GM06990 (cell line): Measurements from ENCODE around the gene SIX1.
A peak's percentile ranks its signal among the peaks of the same experiment; 100 is the strongest.

Experiments
- DNase-seq: peaks from one replicate; pipeline ENCODE4 v3.0.0-alpha.2; 2011; ENCODE audit not compliant: insufficient read length; ENCODE audit errors: extremely low read depth
- H3K27me3 ChIP-seq: replicated peaks from 2 replicates; pipeline ENCODE4 v1.6.0; 2011; ENCODE audit warnings: low read length; ENCODE audit not compliant: control insufficient read depth, insufficient read depth
- H3K36me3 ChIP-seq: 2 replicates; pipeline ENCODE4 v1.5.1; 2011; ENCODE audit warnings: low read length; ENCODE audit not compliant: control insufficient read depth, insufficient read depth
- H3K4me3 ChIP-seq: replicated peaks from 2 replicates; pipeline ENCODE4 v1.5.1; 2011; ENCODE audit warnings: low read depth, mild to moderate bottlenecking, control low read depth, low read length
- TF ChIP-seq, protein P1 (sequence below): IDR thresholded peaks from 2 replicates; pipeline ENCODE4 v1.5.1; 2011; ENCODE audit warnings: low read length, control low read depth, mild to moderate bottlenecking, inconsistent platforms; ENCODE audit not compliant: insufficient read depth, poor library complexity, severe bottlenecking

SIX1 gene

DNA sequence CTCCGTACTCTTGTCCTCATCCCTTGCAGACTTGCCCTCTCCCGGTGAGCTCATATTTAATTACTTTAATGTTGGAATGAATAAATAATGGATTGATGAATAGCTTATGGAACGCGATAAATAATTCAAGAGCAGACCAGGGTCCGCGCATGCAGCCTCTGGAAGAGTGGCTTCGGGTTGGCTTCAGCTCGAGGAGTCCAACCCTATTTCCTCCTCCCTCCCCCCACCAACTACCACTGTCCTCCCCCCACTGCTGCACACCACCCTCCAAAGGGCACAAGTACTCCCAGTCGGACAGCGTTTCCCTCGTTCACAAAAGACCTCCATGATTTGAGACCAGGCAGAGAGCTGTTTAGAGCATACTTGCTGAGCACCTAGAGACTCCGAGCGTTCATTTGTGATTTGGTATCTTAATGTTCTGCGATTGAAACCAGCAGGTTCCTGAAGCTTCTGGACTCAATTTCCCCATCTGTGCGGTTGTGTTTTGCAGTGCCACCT lies 647 bp upstream of the SIX1 start:
- H3K36me3 ChIP-seq: no peaks in the 10 kb centered on the region
- DNase-seq: no peak
- H3K27me3 ChIP-seq: peaks cover 2% of the 10 kb centered on the region; the same call in 1 of the 2 replicates
- peak overlapping the region; percentile 59; the same call in 1 of the 2 replicates for H3K4me3 ChIP-seq
- TF ChIP-seq, protein P1, sequence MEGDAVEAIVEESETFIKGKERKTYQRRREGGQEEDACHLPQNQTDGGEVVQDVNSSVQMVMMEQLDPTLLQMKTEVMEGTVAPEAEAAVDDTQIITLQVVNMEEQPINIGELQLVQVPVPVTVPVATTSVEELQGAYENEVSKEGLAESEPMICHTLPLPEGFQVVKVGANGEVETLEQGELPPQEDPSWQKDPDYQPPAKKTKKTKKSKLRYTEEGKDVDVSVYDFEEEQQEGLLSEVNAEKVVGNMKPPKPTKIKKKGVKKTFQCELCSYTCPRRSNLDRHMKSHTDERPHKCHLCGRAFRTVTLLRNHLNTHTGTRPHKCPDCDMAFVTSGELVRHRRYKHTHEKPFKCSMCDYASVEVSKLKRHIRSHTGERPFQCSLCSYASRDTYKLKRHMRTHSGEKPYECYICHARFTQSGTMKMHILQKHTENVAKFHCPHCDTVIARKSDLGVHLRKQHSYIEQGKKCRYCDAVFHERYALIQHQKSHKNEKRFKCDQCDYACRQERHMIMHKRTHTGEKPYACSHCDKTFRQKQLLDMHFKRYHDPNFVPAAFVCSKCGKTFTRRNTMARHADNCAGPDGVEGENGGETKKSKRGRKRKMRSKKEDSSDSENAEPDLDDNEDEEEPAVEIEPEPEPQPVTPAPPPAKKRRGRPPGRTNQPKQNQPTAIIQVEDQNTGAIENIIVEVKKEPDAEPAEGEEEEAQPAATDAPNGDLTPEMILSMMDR: no peak

DNA sequence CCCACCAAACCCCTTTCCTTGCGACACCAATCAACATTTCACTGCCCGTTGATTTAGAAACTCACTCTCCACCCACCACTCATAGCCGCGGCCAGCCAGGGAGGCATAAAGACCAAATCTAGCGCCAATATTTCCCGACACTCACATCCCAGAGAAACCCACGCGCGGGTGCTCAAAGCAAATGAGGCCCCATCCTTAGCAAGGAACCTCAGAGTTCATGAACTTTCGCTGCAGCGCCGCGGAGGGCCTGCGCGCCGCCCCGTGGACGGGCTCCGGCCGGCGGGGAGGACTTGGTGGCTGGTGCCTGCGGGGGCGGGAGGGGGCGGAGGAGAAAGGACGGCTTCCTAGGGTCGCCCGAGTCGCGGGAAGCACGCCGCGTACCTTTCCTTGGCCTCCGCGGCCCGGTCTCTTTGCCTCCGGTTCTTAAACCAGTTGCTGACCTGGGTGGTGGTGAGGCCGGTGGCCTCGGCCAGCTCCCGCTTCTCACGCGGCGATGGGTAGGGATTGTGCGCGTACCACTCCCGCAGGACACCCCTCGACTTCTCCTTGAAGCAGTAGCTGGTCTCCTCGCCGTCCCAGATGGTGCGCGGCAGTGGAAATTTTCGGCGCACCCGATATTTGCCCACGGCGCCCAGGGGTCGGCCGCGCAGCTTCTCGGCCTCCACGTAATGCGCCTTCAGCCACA lies 886 bp downstream of the SIX1 start:
- no peaks in the 10 kb centered on the region for H3K36me3 ChIP-seq
- peak; percentile 38 for DNase-seq
- H3K4me3 ChIP-seq: peak overlapping the region; percentile 59
- H3K27me3 ChIP-seq: peaks cover 2% of the 10 kb centered on the region; the same call in 1 of the 2 replicates
- TF ChIP-seq, protein P1: no peak

DNA sequence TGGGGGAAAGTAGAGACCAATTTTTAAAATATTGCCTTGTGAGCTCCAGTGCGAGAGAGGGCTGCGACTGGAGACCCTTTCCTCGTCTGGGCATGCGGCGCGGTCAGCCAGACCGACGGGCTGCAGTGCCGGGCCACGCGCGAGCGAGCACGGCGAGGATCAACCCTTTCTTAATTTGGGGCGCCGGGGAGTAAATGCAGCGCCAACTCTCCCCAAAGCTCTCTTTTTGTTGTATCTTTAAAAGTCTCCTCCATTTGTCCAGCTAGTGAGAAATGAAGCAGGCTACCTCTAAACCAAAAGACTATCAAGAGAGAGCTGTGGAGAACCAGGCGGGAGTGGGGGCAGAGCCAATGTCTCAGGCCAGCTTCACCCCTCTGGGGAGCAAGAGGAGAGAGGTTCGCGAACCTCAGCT lies 1.4 kb downstream of the SIX1 start:
- TF ChIP-seq, protein P1: no peak
- no peak for DNase-seq
- peak overlapping the region; percentile 59 for H3K4me3 ChIP-seq
- peaks cover 2% of the 10 kb centered on the region; the same call in 1 of the 2 replicates for H3K27me3 ChIP-seq
- H3K36me3 ChIP-seq: no peaks in the 10 kb centered on the region

DNA sequence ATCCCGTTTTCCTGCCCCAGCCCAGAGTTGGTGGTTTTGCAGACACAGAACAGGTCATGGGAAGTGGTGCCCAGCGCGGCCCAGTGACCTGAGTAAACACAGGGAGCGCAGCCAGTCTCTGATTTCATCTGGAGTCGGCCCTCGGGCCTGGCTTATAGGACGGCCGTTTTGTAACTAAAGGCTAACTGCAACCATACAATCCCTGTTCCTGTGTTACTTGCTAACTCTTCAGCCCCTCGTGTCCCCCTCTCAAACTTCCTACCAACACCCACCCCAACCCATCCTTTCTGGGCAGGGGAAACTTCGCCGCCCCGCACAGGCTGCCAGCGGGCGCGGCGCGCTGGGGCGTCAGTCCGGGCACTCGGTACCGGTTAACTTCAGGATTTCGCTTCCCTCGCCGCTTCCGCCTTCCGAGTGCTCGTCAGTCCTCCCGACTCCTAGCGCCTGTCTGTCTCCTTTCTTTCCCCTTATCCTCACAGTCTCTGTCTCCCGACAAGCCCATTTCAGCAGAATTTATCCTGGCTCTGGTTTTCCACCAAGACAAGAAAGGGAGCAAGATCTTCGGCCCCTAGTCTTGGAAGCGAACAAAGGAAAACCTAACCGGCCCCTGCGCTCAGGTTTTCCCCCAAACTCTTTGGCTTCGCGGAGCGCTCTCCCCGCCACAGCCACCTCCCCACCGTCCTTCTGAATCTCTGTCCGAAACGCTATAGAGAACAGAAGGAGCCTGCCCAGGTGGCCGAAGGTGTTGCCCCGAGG lies 2.0 kb downstream of the SIX1 start:
- DNase-seq: no peak
- Histone ChIP-seq H3K4me3 (peak overlapping the region; percentile 59), H3K27me3 (peaks cover 2% of the 10 kb centered on the region; the same call in 1 of the 2 replicates), H3K36me3 (no peaks in the 10 kb centered on the region)
- TF ChIP-seq, protein P1: no peak

DNA sequence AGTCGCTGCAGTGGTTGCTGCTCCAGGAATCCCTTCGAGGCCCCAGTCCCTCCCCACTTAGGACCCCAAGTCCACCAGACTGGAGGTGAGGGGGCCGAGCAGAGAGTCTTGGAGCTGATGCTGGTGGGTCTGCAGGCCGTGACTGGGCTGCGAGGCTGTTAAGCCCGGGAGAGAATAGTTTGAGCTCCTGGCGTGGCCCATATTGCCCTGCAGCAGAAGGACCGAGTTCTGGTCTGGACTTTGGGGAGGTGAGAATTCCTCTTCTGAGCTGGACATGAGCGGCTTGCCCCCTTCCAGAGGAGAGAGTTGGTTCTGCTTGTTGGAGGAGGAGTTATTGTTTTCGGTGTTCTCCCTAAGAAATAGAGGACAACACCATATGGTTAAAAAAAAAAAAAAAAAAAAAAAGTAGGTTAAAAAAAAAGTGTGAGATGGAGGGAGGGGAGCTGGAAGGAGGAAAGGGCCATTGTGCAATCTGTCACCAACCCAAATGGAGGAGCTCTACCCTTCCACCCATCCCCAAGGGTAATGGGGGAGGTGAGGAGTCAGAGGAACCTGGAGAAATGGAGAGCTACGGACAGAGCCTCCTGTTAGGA lies 3.0 kb downstream of the SIX1 start:
- H3K4me3 ChIP-seq: no peak overlapping the region
- H3K27me3 ChIP-seq: peaks cover 2% of the 10 kb centered on the region; the same call in 1 of the 2 replicates
- H3K36me3 ChIP-seq: no peaks in the 10 kb centered on the region
- DNase-seq: no peak
- TF ChIP-seq, protein P1: no peak
